GM12872 (cell line): ENCODE results near the gene KIF2A.

ENCODE experiments used
- CTCF ChIP-seq: IDR thresholded peaks from 3 replicates; pipeline ENCODE4 v1.5.1; 2011; ENCODE audit warnings: low read depth, mild to moderate bottlenecking, low read length, moderate library complexity; ENCODE audit not compliant: insufficient read depth

KIF2A gene

GRCh38 chr5:62385816-62386400, 79.9 kb downstream of the KIF2A start:
- TF ChIP-seq CTCF, result no peak

- no peak for TF ChIP-seq CTCF
Observed at GRCh38 chr5:62386824-62387223, 80.8 kb downstream of the KIF2A start.

- no peak for TF ChIP-seq CTCF
Observed at GRCh38 chr5:62395210-62395950, 89.4 kb downstream of the KIF2A start.

GRCh38 chr5:62403411-62404250, 97.6 kb downstream of the KIF2A start, which contains the start of gene DIMT1:
TSS of gene DIMT1 (minus strand) at chr5:62403905. CDS start at chr5:62403772, 133 bp downstream.
- TF ChIP-seq CTCF, result no peak

GRCh38 chr5:62412549-62413329, 106.7 kb downstream of the KIF2A start, which contains the start of gene IPO11:
TSS of gene IPO11 (plus strand) at chr5:62412763. CDS start at chr5:62437280, 24,517 bp downstream.
- TF ChIP-seq CTCF, result no peak

GRCh38 chr5:62413711-62414110, 107.7 kb downstream of the KIF2A start:
- no peak for TF ChIP-seq CTCF
